GM21381 (cell line): Measurements from ENCODE around the gene OLR1.
"Not testable (repeated sequence)": the region's sequence is repeated elsewhere in the genome, so short reads cannot be mapped to it uniquely, and the experiment has no call there.

Source experiments
- ATAC-seq: cut with Tn5 transposase; IDR thresholded peaks from one replicate; pipeline ENCODE4 v1.9.1; 2021; ENCODE audit warnings: mild to moderate bottlenecking, moderate library complexity; ENCODE audit not compliant: unreplicated experiment

OLR1 gene

GRCh38 chr12:10191865-10192264 lies 19.9 kb upstream of the OLR1 start:
- no peak for ATAC-seq

DNA sequence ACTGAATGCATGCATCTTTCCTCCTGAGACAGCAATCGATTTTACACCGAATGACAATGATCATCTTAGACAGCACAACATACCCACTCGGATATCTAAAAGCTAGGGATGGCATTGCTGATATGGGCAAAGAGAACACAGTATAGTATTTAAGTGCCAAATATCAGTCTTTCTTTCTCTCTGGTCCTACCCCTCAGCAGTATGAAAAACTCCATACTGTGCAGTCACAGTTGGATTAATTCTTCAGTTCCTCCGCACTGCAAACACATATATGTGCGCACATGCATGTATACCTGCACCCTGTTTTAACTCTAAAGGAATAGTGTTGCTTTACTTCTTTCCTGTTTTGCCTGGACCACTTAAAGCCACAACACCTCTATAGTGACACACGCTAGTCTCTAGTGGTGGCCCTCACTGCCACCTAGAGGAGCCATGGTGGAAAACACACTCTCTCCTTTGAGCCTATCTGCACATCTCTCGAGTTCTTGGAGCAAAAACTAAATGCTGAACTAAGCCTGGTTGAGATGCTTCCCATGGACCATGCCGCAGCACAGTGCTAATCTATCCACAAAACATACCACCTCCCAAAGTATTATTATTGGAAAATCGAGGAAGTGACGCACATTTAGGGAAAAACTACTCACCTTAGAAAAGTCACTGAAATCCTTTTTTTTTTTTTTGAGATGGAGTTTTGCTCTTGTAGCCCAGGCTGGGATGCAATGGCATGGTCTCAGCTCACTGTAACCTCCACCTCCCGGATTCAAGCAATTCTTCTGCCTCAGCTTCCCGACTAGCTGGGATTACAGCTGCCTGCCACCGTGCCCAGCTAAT lies 18.8 kb upstream of the OLR1 start:
- ATAC-seq = peak; percentile 84

- no peak for ATAC-seq
Observed at GRCh38 chr12:10189653-10190052, 17.7 kb upstream of the OLR1 start.

DNA sequence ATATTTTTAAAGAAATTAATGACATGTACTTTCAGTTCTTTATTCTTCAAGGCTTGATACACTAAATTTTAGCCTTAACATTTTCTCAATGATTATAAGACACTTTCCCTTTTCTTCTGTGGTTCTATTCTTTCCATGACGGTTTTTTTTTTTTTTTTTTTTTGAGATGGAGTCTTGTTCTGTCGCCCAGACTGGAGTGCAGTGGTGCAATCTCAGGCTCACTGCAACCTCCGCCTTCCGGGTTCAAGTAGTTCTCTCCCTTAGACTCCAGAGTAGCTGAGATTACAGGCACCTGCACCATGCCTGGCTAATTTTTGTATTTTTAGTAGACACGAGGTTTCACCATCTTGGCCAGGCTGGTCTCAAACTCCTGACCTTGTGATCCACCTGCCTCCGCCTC lies 15.0 kb upstream of the OLR1 start:
- ATAC-seq = not testable (repeated sequence)

- ATAC-seq = no peak
Observed at GRCh38 chr12:10186299-10186698, 14.4 kb upstream of the OLR1 start.

- ATAC-seq = no peak
Observed at GRCh38 chr12:10184261-10184843, 12.4 kb upstream of the OLR1 start.

GRCh38 chr12:10182354-10183049 lies 10.6 kb upstream of the OLR1 start:
- ATAC-seq = no peak

DNA sequence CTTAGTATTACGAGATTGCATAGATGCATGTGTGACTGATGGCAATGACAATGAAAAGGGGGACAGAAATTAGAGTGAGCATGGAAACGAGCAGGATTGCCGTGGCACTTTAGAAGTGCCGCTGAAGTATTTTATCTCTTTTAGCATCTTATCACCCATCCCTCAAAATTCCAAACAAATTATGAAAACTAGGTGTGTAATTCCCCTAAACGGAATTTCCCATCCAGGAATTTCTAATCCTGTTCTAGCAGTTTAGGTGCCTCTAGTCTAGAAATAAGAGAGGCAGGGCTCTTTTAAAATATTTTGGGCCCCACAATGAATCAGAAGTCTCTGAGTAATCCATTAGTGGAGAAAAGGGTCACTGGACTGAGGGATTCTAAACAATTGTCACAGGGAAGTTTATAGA lies 7.8 kb upstream of the OLR1 start:
- ATAC-seq = no peak

GRCh38 chr12:10178821-10179220 lies 6.9 kb upstream of the OLR1 start, which contains the start of gene TMEM52B:
TMEM52B (plus strand) TSS chr12:10179032; CDS start chr12:10179575, 543 bp downstream.
- no peak for ATAC-seq

DNA sequence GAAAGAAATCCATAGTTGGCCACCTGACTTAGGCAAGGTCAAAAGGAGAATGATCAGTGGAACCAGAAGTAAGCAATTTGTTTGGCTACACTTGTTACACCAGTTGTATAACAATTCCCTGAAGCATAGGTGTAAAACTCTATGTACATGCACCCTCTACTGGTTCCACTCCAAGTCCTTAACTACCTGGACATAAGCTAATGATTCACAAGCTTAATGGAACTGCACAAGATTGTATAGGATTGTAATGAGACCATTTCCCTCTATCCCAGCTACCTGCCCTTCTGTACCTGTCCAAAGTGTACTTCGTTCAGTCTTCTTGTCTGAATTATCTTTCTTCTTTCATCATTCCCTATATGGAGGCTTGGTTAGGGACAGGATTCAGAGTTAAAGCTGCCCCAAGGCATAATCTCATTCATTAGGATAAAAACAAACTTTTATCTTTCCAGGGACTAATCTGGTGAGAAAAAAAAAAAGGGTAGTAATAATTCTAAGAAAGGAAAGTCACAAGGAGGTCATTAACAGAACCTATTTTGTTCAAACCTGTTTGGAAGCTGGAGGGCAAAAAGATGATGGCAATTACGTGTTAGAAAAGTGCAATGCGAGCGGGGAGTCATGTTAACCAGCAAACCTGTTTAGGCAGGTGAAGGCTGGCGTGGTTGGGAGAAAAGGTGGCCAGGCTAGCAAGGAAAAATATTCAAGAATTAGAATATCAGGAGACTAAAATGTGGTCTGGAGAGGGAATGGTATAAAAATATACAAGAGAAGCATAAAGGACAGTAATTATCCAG lies 4.1 kb upstream of the OLR1 start:
- no peak for ATAC-seq

DNA sequence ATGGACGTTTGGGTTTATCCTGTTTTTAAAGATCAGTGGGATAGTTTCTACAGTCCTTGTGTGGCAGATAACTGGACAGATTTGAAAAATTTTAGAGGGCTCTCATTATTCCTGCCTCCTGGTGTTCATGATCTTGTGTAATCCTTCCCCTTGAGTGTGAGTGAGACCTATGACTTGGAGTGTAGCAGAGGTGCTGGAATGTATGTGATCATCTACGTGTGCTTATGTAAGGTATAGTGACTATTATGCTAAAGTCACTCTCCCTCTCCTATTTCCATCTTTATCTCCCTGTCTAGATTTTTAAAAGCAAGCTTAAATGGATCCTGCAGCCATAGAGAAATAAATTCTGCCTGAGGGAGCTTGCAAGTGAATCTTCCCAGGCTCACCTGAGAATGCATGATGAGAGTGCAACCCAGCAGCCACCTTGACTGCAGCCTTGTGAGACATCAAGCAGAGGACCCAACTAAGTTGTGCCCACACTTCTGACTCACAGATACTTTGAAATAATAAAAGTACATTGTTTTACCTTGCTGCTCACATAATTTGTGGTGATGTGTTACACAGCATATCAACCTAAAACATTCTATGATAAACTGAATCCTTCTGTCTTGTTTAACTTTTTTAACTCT lies 3.2 kb upstream of the OLR1 start:
- ATAC-seq = no peak

DNA sequence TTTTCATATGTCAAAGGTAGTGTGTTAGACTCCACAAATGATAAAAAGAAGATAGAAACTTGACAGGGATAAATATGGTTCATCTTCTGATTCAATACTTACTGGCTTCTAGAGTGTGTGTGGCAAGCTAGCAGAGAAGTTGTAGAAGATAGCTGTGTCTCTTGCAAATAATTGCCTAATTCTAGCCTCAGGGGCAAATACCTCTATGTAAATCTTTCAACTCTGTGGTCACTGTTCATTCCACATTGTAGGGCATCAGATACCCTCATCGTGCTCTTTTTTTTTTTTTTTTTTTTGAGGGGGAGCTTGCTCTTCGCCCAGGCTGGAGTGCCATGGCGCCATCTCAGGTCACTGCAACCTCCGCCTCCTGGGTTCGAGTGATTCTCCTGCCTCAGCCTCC lies 1.7 kb downstream of the OLR1 start:
- no peak for ATAC-seq

DNA sequence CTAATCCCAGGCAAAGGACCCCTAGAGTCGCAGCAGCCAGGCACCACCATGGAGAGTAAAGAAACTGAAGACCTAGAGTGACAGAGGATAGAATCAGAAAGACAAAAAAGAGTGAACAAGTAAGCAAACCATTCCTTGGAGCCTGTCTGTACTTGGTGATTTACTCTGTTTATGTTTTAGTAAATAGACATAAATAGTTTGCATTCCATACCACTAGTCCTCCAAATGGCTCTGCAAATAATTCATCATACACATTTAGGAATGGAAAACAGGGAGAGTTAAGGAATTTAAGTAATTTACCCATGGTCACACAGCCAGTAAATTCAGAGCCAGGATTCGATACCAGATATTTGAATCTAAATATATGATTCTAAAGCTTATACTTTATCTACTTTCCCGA lies 2.8 kb downstream of the OLR1 start:
- ATAC-seq = no peak

DNA sequence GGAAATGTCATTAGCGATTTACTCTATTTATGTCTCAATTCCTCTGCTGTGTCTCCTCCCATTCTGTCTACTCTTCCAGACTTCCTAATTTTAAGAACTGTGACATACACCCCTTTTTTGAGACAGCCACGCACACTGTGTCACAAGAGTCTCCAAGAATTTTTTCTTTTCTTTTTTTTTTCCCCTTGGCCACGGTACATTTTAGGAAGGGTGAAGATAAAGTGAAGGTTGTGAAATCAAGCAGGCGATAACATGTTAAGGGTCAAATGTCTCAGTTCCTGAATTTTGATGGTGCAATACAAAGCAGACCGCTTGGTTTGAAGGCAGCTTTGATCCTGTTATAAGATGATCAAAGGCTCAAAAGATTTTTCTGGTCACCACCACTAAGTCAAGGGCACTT lies 4.3 kb downstream of the OLR1 start:
- no peak for ATAC-seq

- ATAC-seq = no peak
Observed at GRCh38 chr12:10165421-10165820, 6.5 kb downstream of the OLR1 start.

DNA sequence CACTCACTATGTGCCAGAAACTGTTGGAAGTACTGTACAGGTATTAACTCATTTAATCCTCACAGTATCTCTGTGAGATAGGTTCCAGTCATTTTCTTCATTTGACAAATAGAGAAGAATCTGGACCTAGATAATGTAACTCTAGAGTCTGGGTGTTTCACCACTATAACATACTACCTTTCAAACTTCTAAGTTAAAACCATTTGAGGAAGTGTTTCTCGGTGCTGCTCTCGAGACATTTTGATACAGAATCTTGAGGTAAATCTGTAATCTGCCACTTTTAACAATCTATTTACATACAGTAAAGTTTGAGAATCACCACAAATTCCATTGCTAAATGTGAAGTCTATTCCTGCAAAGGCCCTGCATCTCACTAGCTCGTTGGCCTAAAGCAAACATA lies 8.8 kb downstream of the OLR1 start:
- ATAC-seq = no peak

DNA sequence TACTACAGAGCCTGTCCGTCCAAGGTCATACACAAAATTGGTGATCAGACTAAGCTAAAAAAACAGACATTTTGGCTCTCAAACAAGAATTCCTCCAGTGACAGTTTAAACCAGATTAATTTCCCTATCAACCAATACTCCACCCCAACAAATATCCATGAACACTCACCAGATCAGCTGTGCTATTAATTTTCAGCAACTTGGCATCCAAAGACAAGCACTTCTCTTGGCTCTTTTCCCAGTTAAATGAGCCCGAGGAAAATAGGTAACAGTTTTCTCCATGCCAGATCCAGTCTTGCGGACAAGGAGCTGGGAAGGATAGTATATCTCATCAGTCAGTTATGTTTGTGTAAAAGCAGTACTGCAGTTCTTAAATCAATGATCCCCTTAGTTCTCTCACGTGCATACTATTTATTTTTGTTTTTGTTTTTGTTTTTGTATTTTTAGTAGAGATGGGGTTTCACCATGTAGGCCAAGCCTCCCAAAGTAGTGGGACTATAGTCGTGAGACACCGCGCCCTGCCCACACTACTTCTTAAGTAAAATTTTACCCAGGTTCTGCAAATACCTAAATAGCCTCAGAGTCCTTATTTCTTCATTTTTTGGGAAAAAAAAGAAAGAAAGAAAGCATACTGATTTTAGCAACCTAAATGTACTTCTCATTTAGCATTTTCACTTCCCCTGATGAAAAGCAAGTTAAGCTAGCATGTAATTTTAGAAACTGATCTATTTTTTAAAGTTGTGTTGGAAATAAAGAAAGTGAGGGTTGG lies 11.1 kb downstream of the OLR1 start:
- no peak for ATAC-seq

DNA sequence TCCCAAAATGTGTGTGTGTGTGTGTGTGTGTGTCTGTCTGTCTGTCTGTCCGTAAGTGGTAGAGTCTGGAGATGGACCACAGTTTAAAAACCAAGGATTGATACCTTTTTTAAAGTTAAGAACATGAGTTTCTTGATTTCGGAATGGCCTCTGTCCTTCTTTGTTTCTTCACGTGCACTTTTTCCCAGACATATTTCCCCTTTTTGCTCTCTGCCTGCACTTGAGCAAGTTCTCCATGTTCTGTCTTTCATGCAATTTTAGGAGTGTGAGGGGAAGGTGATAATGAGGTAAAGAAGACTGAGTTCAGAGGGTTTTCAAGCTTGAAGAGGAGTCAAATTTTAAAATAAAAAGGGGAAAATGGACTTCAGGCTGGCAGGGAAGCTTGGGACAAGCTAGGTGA lies 12.7 kb downstream of the OLR1 start:
- ATAC-seq = no peak

- no peak for ATAC-seq
Observed at GRCh38 chr12:10158406-10158805, 13.5 kb downstream of the OLR1 start.

DNA sequence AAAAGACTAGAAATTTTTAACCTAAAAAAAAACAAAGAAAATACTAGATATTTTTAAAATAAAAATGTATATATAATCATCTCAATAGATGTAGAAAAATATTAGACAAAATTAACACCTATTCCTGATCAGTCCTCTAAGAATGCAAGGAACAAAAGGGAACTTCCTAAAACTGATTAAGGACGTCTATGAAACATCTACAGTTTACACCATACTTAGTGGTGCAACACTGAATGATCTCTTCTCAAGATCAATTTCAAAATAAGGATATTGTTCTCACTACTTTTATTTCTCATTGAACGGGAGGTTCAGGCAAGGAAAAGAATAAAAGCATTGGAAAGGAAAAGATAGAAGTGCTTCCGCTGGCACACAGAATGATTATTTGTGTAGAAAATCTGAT lies 16.0 kb downstream of the OLR1 start:
- ATAC-seq = no peak
